ENCODE data around the gene THBS2. TPM values are rescaled to one million over a fixed set of nuclear protein-coding genes. Genes with fewer than 3 reads are reported as not detected.
"Not testable (repeated sequence)": the region's sequence is repeated elsewhere in the genome, so short reads cannot be mapped to it uniquely, and the experiment has no call there.

Gene THBS2
- total RNA-seq, 2 experiments from 2014 or later, result not detected

GRCh38 chr6:169189686-169190085, 64.0 kb downstream of the THBS2 start:
- Mint-ChIP-seq H3K27me3 (peaks cover 7% of the 10 kb centered on the region), H3K27ac (no peak overlapping the region), H3K9me3 (no peaks in the 10 kb centered on the region), H3K36me3 (no peaks in the 10 kb centered on the region), H3K4me1 (ENCODE audit: low read depth) (peaks cover 3% of the 10 kb centered on the region), H3K4me3 (no peak overlapping the region)
- no peak for DNase-seq
- intact Hi-C loops (cut with micrococcal nuclease), result no loop called here
- POLR2A ChIA-PET, result no interaction called here
- CTCF ChIA-PET, result no interaction called here

GRCh38 chr6:169189182-169189581, 64.5 kb downstream of the THBS2 start:
- no peak overlapping the region for H3K4me3 Mint-ChIP-seq
- H3K27ac Mint-ChIP-seq, result no peak overlapping the region
- no peak for DNase-seq
- POLR2A ChIA-PET, result no interaction called here
- H3K9me3 Mint-ChIP-seq, result no peaks in the 10 kb centered on the region
- H3K36me3 Mint-ChIP-seq, result no peaks in the 10 kb centered on the region
- peaks cover 3% of the 10 kb centered on the region for H3K4me1 Mint-ChIP-seq (ENCODE audit: low read depth)
- intact Hi-C loops (cut with micrococcal nuclease), result no loop called here
- H3K27me3 Mint-ChIP-seq, result peaks cover 7% of the 10 kb centered on the region
- CTCF ChIA-PET, result no interaction called here

GRCh38 chr6:169188475-169188874, 65.2 kb downstream of the THBS2 start:
- Mint-ChIP-seq H3K27me3 (peaks cover 4% of the 10 kb centered on the region), H3K27ac (no peak overlapping the region), H3K4me1 (ENCODE audit: low read depth) (peaks cover 3% of the 10 kb centered on the region), H3K4me3 (no peak overlapping the region), H3K36me3 (no peaks in the 10 kb centered on the region), H3K9me3 (no peaks in the 10 kb centered on the region)
- POLR2A ChIA-PET, result no interaction called here
- intact Hi-C loops (cut with micrococcal nuclease), result no loop called here
- CTCF ChIA-PET, result interaction anchor here (0.6 kb wide), 1 partner anchor 300 kb away, joined by 4 read pairs; no protein-coding TSS in a partner anchor
- peak; percentile 11 for DNase-seq

GRCh38 chr6:169188051-169188470, 65.6 kb downstream of the THBS2 start:
- CTCF ChIA-PET, result interaction anchor here (0.6 kb wide), 1 partner anchor 300 kb away, joined by 4 read pairs; no protein-coding TSS in a partner anchor
- Mint-ChIP-seq H3K4me3 (no peak overlapping the region), H3K9me3 (no peaks in the 10 kb centered on the region), H3K27ac (no peak overlapping the region), H3K36me3 (no peaks in the 10 kb centered on the region), H3K27me3 (peaks cover 1% of the 10 kb centered on the region), H3K4me1 (ENCODE audit: low read depth) (peaks cover 3% of the 10 kb centered on the region)
- DNase-seq, result no peak
- intact Hi-C loops (cut with micrococcal nuclease), result no loop called here
- POLR2A ChIA-PET, result no interaction called here

GRCh38 chr6:169186496-169187169, 67.0 kb downstream of the THBS2 start:
- H3K36me3 Mint-ChIP-seq, result no peaks in the 10 kb centered on the region
- intact Hi-C loops (cut with micrococcal nuclease), result no loop called here
- ChIA-PET CTCF (no interaction called here), POLR2A (no interaction called here)
- H3K4me3 Mint-ChIP-seq, result no peak overlapping the region
- H3K27me3 Mint-ChIP-seq, result no peaks in the 10 kb centered on the region
- no peaks in the 10 kb centered on the region for H3K9me3 Mint-ChIP-seq
- DNase-seq, result no peak
- peaks cover 3% of the 10 kb centered on the region for H3K4me1 Mint-ChIP-seq (ENCODE audit: low read depth)
- H3K27ac Mint-ChIP-seq, result no peak overlapping the region

- Mint-ChIP-seq H3K36me3 (no peaks in the 10 kb centered on the region), H3K9me3 (no peaks in the 10 kb centered on the region), H3K27ac (no peak overlapping the region), H3K4me3 (no peak overlapping the region), H3K4me1 (ENCODE audit: low read depth) (peaks cover 3% of the 10 kb centered on the region), H3K27me3 (no peaks in the 10 kb centered on the region)
- ChIA-PET CTCF (no interaction called here), POLR2A (no interaction called here)
- intact Hi-C loops (cut with micrococcal nuclease), result no loop called here
- DNase-seq, result no peak
These were observed 67.8 kb downstream of the THBS2 start for GRCh38 chr6:169185692-169186485.

- Mint-ChIP-seq H3K27me3 (no peaks in the 10 kb centered on the region), H3K9me3 (no peaks in the 10 kb centered on the region), H3K36me3 (no peaks in the 10 kb centered on the region), H3K4me3 (no peak overlapping the region), H3K4me1 (ENCODE audit: low read depth) (peaks cover 3% of the 10 kb centered on the region), H3K27ac (no peak overlapping the region)
- POLR2A ChIA-PET, result no interaction called here
- CTCF ChIA-PET, result no interaction called here
- DNase-seq, result no peak
- intact Hi-C loops (cut with micrococcal nuclease), result no loop called here
These were observed 68.6 kb downstream of the THBS2 start for GRCh38 chr6:169185011-169185521.

GRCh38 chr6:169184419-169184818, 69.2 kb downstream of the THBS2 start:
- Mint-ChIP-seq H3K4me3 (no peak overlapping the region), H3K9me3 (no peaks in the 10 kb centered on the region), H3K27ac (no peak overlapping the region), H3K27me3 (peaks cover 3% of the 10 kb centered on the region), H3K36me3 (no peaks in the 10 kb centered on the region), H3K4me1 (ENCODE audit: low read depth) (peaks cover 3% of the 10 kb centered on the region)
- CTCF ChIA-PET, result no interaction called here
- intact Hi-C loops (cut with micrococcal nuclease), result no loop called here
- DNase-seq, result no peak
- POLR2A ChIA-PET, result no interaction called here

- POLR2A ChIA-PET, result no interaction called here
- peaks cover 5% of the 10 kb centered on the region for H3K27me3 Mint-ChIP-seq
- H3K36me3 Mint-ChIP-seq, result no peaks in the 10 kb centered on the region
- DNase-seq, result no peak
- H3K9me3 Mint-ChIP-seq, result no peaks in the 10 kb centered on the region
- H3K4me3 Mint-ChIP-seq, result no peak overlapping the region
- intact Hi-C loops (cut with micrococcal nuclease), result no loop called here
- CTCF ChIA-PET, result no interaction called here
- no peak overlapping the region for H3K27ac Mint-ChIP-seq
- H3K4me1 Mint-ChIP-seq (ENCODE audit: low read depth), result peaks cover 2% of the 10 kb centered on the region
These were observed 70.4 kb downstream of the THBS2 start for GRCh38 chr6:169183233-169183632.

GRCh38 chr6:169179831-169180230, 73.8 kb downstream of the THBS2 start:
- H3K36me3 Mint-ChIP-seq; H3K4me1 Mint-ChIP-seq (ENCODE audit: low read depth); DNase-seq; H3K27ac Mint-ChIP-seq; H3K9me3 Mint-ChIP-seq; POLR2A ChIA-PET; CTCF ChIA-PET; H3K4me3 Mint-ChIP-seq; H3K27me3 Mint-ChIP-seq; intact Hi-C loops (cut with micrococcal nuclease): not testable (repeated sequence)

GRCh38 chr6:169177516-169178166, 76.0 kb downstream of the THBS2 start:
- H3K4me1 Mint-ChIP-seq (ENCODE audit: low read depth), result no peaks in the 10 kb centered on the region
- ChIA-PET CTCF (no interaction called here), POLR2A (no interaction called here)
- intact Hi-C loops (cut with micrococcal nuclease), result no loop called here
- no peaks in the 10 kb centered on the region for H3K36me3 Mint-ChIP-seq
- H3K4me3 Mint-ChIP-seq, result no peak overlapping the region
- H3K27me3 Mint-ChIP-seq, result peaks cover 7% of the 10 kb centered on the region
- H3K27ac Mint-ChIP-seq, result no peak overlapping the region
- DNase-seq, result no peak
- no peaks in the 10 kb centered on the region for H3K9me3 Mint-ChIP-seq

GRCh38 chr6:169176361-169176991, 77.2 kb downstream of the THBS2 start:
- Mint-ChIP-seq H3K27ac (no peak overlapping the region), H3K4me3 (no peak overlapping the region), H3K4me1 (ENCODE audit: low read depth) (no peaks in the 10 kb centered on the region), H3K36me3 (no peaks in the 10 kb centered on the region), H3K9me3 (no peaks in the 10 kb centered on the region), H3K27me3 (peaks cover 7% of the 10 kb centered on the region)
- DNase-seq, result no peak
- intact Hi-C loops (cut with micrococcal nuclease), result no loop called here
- POLR2A ChIA-PET, result no interaction called here
- CTCF ChIA-PET, result no interaction called here

Measured in activated CD4-positive, alpha-beta memory T cell treated with anti-CD3 and anti-CD28 coated beads for 36 hours (primary cell).